ENCODE data around the gene CCDC50. TPM values are rescaled to one million over a fixed set of nuclear protein-coding genes. Genes with fewer than 3 reads are reported as not detected.

The CCDC50 gene
- total RNA-seq, 1 experiment from 2014 or later = 47.8 TPM

DNA sequence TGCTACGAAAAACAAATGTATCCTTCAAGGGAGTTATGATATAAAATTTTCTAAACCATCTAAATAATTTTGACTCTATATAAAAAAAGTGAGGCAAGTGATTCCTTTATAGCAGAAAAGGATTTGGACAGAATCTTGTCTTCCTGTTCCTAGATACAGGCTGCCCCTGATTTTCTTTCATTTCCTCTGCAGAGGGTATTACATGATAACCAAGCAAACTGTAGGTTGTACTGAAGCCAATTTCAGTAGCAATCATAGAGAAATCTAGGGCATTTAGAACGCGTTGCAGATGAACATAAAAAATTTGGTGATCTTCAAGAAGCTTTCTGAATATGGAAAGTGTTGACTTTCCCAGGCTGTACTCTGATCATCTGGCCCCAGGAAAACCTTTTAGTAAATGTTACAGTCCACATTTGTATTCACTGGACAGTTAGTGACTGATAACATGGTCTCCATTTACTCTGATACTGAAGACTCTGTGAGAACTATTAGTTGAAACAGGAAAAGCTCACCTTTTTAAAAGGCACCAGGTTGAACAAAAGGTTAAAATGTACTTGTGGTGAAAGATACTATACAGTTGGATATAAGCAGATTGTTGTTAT, 10.2 kb downstream of the CCDC50 start:
- Histone ChIP-seq H3K4me3 (replicated peaks in 1 of 2; ENCODE audit: low read depth in 1 of 2, low read length in 2 of 2) (no peak overlapping the region), H2AFZ (ENCODE audit: low read depth, low read length, poor library complexity, severe bottlenecking) (no peak overlapping the region), H3K27ac (ENCODE audit: low read depth, low read length) (no peak overlapping the region), H3K4me1 (ENCODE audit: control insufficient read depth in 1 of 2, insufficient read depth in 2 of 2, low read length in 2 of 2) (peaks cover 34 to 59% of the 10 kb centered on the region in 2 experiments), H3K36me3 (ENCODE audit: control insufficient read depth in 1 of 2, insufficient read depth in 2 of 2, low read length in 2 of 2) (no peaks in the 10 kb centered on the region; a peak in 1 of 4 replicates), H3K9ac (ENCODE audit: low read length) (no peak overlapping the region), H3K79me2 (ENCODE audit: insufficient read depth, low read length) (peaks cover 99% of the 10 kb centered on the region), H3K4me2 (ENCODE audit: low read length) (no peak overlapping the region), H3K27me3 (ENCODE audit: insufficient read depth, low read length) (no peaks in the 10 kb centered on the region), H3K9me3 (ENCODE audit: control insufficient read depth in 1 of 2, insufficient read depth in 1 of 2, low read depth in 1 of 2, low read length in 2 of 2) (no peaks in the 10 kb centered on the region), H4K20me1 (ENCODE audit: insufficient read depth) (no peaks in the 10 kb centered on the region; the same call in 1 of the 2 replicates), H3K9me2 (ENCODE audit: insufficient read depth) (no peaks in the 10 kb centered on the region)
- intact Hi-C loops (cut with micrococcal nuclease) = no loop called here
- BruUV-seq (replicated peaks) = no TSS peak
- ATAC-seq (no peak), DNase-seq (ENCODE audit: low read depth, low spot score) (no peak)
- POLR2A ChIA-PET = interaction anchor here (1.6 kb wide), 1 partner anchor 10 kb away, joined by 3 read pairs; the partner anchor contains the start of gene CCDC50
- RAD21 ChIA-PET (ENCODE audit: low non-redundant PET in 1 of 2, low total read pairs in 2 of 2, uncharacterized antibody in 2 of 2, unreplicated experiment in 2 of 2) = no interaction called here
- CTCF ChIA-PET = no interaction called here
- TF ChIP-seq RAD21 (IDR thresholded peaks at IDR 0.05; ENCODE audit: low read depth) = no peak
- TF ChIP-seq, protein P1, sequence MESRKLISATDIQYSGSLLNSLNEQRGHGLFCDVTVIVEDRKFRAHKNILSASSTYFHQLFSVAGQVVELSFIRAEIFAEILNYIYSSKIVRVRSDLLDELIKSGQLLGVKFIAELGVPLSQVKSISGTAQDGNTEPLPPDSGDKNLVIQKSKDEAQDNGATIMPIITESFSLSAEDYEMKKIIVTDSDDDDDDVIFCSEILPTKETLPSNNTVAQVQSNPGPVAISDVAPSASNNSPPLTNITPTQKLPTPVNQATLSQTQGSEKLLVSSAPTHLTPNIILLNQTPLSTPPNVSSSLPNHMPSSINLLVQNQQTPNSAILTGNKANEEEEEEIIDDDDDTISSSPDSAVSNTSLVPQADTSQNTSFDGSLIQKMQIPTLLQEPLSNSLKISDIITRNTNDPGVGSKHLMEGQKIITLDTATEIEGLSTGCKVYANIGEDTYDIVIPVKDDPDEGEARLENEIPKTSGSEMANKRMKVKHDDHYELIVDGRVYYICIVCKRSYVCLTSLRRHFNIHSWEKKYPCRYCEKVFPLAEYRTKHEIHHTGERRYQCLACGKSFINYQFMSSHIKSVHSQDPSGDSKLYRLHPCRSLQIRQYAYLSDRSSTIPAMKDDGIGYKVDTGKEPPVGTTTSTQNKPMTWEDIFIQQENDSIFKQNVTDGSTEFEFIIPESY (IDR thresholded peaks at IDR 0.05; ENCODE audit: extremely low read depth, insufficient replicate concordance, low read length) = no peak

DNA sequence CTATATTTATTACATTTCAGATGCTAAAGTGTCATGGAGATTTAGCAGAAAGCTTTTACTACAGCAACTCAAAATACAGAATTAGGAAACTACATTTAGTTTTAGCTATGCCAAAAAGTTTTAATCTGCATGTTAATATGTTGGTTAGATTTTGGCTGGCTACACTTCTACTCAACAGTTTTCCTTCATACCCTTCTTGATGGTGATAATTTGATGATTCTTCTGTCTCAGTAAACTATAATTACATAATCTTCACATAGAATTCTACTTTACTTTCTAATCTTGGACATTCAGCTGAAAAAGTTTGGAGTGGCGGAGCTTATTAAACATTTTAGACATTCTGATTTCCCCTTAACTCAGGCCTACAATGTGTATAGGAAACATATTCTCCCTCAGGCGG, 11.2 kb downstream of the CCDC50 start:
- no peaks in the 10 kb centered on the region for H3K27me3 ChIP-seq (ENCODE audit: insufficient read depth, low read length)
- no peak overlapping the region for H3K4me3 ChIP-seq (replicated peaks in 1 of 2; ENCODE audit: low read depth in 1 of 2, low read length in 2 of 2)
- no peak overlapping the region for H3K4me2 ChIP-seq (ENCODE audit: low read length)
- H3K9me3 ChIP-seq (ENCODE audit: control insufficient read depth in 1 of 2, insufficient read depth in 1 of 2, low read depth in 1 of 2, low read length in 2 of 2) = no peaks in the 10 kb centered on the region
- ATAC-seq = no peak
- DNase-seq (ENCODE audit: low read depth, low spot score) = no peak
- H3K79me2 ChIP-seq (ENCODE audit: insufficient read depth, low read length) = peaks cover 99% of the 10 kb centered on the region
- ChIA-PET RAD21 (ENCODE audit: low non-redundant PET in 1 of 2, low total read pairs in 2 of 2, uncharacterized antibody in 2 of 2, unreplicated experiment in 2 of 2) (no interaction called here), CTCF (interaction anchor here (0.5 kb wide), 1 partner anchor 95 kb away, joined by 4 read pairs; no protein-coding TSS in a partner anchor), POLR2A (interaction anchor here (1.6 kb wide), 1 partner anchor 11 kb away, joined by 3 read pairs; the partner anchor contains the start of gene CCDC50)
- no peak overlapping the region for H3K9ac ChIP-seq (ENCODE audit: low read length)
- no peaks in the 10 kb centered on the region; the same call in 1 of the 2 replicates for H4K20me1 ChIP-seq (ENCODE audit: insufficient read depth)
- H3K27ac ChIP-seq (ENCODE audit: low read depth, low read length) = no peak overlapping the region
- TF ChIP-seq, protein P2, sequence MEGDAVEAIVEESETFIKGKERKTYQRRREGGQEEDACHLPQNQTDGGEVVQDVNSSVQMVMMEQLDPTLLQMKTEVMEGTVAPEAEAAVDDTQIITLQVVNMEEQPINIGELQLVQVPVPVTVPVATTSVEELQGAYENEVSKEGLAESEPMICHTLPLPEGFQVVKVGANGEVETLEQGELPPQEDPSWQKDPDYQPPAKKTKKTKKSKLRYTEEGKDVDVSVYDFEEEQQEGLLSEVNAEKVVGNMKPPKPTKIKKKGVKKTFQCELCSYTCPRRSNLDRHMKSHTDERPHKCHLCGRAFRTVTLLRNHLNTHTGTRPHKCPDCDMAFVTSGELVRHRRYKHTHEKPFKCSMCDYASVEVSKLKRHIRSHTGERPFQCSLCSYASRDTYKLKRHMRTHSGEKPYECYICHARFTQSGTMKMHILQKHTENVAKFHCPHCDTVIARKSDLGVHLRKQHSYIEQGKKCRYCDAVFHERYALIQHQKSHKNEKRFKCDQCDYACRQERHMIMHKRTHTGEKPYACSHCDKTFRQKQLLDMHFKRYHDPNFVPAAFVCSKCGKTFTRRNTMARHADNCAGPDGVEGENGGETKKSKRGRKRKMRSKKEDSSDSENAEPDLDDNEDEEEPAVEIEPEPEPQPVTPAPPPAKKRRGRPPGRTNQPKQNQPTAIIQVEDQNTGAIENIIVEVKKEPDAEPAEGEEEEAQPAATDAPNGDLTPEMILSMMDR (IDR thresholded peaks at IDR 0.05 in 2 of 3, conservative IDR thresholded peaks at IDR 0.05 in 1 of 3; ENCODE audit: borderline replicate concordance in 1 of 3, insufficient read depth in 1 of 3, low read depth in 2 of 3, low read length in 2 of 3) = no peak
- TF ChIP-seq CBX3 (IDR thresholded peaks at IDR 0.05; ENCODE audit: low read depth) = no peak
- TF ChIP-seq, protein P3, sequence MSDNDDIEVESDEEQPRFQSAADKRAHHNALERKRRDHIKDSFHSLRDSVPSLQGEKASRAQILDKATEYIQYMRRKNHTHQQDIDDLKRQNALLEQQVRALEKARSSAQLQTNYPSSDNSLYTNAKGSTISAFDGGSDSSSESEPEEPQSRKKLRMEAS (IDR thresholded peaks at IDR 0.05) = no peak
- TF ChIP-seq SRF (IDR thresholded peaks at IDR 0.05; ENCODE audit: low read depth) = no peak
- no peak for TF ChIP-seq RAD21 (IDR thresholded peaks at IDR 0.05; ENCODE audit: low read depth)
- TF ChIP-seq, protein P1 (IDR thresholded peaks at IDR 0.05; ENCODE audit: extremely low read depth, insufficient replicate concordance, low read length) = no peak
- TF ChIP-seq TCF7L2 (IDR thresholded peaks at IDR 0.05; ENCODE audit: borderline replicate concordance, extremely low read depth, insufficient read depth, insufficient read length) = no peak
- TF ChIP-seq ELF1 (IDR thresholded peaks at IDR 0.05; ENCODE audit: borderline replicate concordance, low read depth) = no peak
- no peak for TF ChIP-seq SIN3A (IDR thresholded peaks at IDR 0.05; ENCODE audit: low read depth)
- H3K4me1 ChIP-seq (ENCODE audit: control insufficient read depth in 1 of 2, insufficient read depth in 2 of 2, low read length in 2 of 2) = peaks cover 24 to 50% of the 10 kb centered on the region in 2 experiments
- H3K9me2 ChIP-seq (ENCODE audit: insufficient read depth) = no peaks in the 10 kb centered on the region
- intact Hi-C loops (cut with micrococcal nuclease) = no loop called here
- no peak overlapping the region for H2AFZ ChIP-seq (ENCODE audit: low read depth, low read length, poor library complexity, severe bottlenecking)
- no peaks in the 10 kb centered on the region; a peak in 1 of 4 replicates for H3K36me3 ChIP-seq (ENCODE audit: control insufficient read depth in 1 of 2, insufficient read depth in 2 of 2, low read length in 2 of 2)
- no TSS peak for BruUV-seq (replicated peaks)

All from HCT116 (cell line).